GM12891 (cell line): ENCODE data around the gene WNT11.

ENCODE experiments used
- POLR2A ChIP-seq: IDR thresholded peaks from 2 replicates; pipeline ENCODE4 v1.6.1; 2011; ENCODE audit warnings: low read depth, low read length, control low read depth
- TAF1 ChIP-seq: IDR thresholded peaks from 2 replicates; pipeline ENCODE4 v1.6.1; 2011; ENCODE audit warnings: low read depth, low read length, control low read depth

DNA sequence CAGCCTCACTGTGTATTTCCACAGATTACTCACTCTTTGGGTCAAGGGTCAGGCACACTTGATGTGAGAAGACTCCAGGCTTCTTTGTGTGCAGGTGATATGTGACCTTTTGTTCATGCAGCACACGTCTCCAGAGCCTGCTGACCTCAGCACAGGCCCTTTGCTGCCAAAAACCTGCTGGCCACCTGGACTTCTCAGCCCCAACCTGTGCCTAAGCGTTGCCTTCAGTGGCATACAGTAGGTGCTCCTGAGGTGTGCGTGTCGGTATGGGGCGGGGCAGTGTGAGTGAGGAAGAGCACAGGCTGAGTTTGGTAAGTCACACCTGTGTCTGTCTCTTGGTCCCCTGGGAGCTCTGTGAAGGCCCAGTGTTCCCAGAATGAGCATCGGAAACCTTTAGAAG lies 58.1 kb downstream of the WNT11 start:
- no peak for TF ChIP-seq POLR2A
- TF ChIP-seq TAF1, result no peak
